ENCODE measurements around the gene STXBP2.

Gene STXBP2

GRCh38 chr19:7645163-7645562, 8.3 kb downstream of the STXBP2 start:
- H3K27ac ChIP-seq (ENCODE audit: extremely low read depth, low read depth, low read length): no peak overlapping the region
- H3K9me3 ChIP-seq (ENCODE audit: control insufficient read depth, insufficient read depth, low read depth, low read length): no peaks in the 10 kb centered on the region
- no peak overlapping the region for H3K4me3 ChIP-seq (ENCODE audit: low read depth, low read length)
- ChIA-PET POLR2A (interaction anchor here (0.6 kb wide), 3 partner anchors 11 to 306 kb away, joined by 3 to 7 read pairs (median 4); no protein-coding TSS in a partner anchor), CTCF (interaction anchor here (0.5 to 1.3 kb wide), 3 partner anchors 8 to 77 kb away, joined by 3 to 7 read pairs (median 3); no protein-coding TSS in a partner anchor)
- peaks cover 3 to 11% of the 10 kb centered on the region in 2 experiments; a peak in 2 of 3 replicates for H3K36me3 ChIP-seq (ENCODE audit: control insufficient read depth in 2 of 2, insufficient read depth in 1 of 2, low read length in 2 of 2)
- TF ChIP-seq ZNF660 (tag by site-specific recombination; IDR thresholded peaks at IDR 0.05) (no peak), ZNF555 (tag by site-specific recombination; conservative IDR thresholded peaks at IDR 0.05) (no peak), ZNF600 (tag by site-specific recombination; IDR thresholded peaks at IDR 0.05) (peak; percentile 34; the same call in 1 of the 2 replicates), ZNF501 (tag by site-specific recombination; IDR thresholded peaks at IDR 0.05) (no peak), PRDM2 (tag by site-specific recombination; IDR thresholded peaks at IDR 0.05; ENCODE audit: borderline replicate concordance) (no peak), ZNF214 (tag by site-specific recombination; IDR thresholded peaks at IDR 0.05; ENCODE audit: borderline replicate concordance) (no peak), ZNF155 (tag by site-specific recombination; IDR thresholded peaks at IDR 0.05) (no peak)
- no peaks in the 10 kb centered on the region for H3K4me1 ChIP-seq (ENCODE audit: control insufficient read depth, insufficient read depth, low read length)

- Histone ChIP-seq H3K27ac (ENCODE audit: extremely low read depth, low read depth, low read length) (no peak overlapping the region), H3K36me3 (ENCODE audit: control insufficient read depth in 2 of 2, insufficient read depth in 1 of 2, low read length in 2 of 2) (peaks cover 0 to 8% of the 10 kb centered on the region in 2 experiments; a peak in 1 of 3 replicates), H3K4me3 (ENCODE audit: low read depth, low read length) (no peak overlapping the region), H3K9me3 (ENCODE audit: control insufficient read depth, insufficient read depth, low read depth, low read length) (no peaks in the 10 kb centered on the region), H3K4me1 (ENCODE audit: control insufficient read depth, insufficient read depth, low read length) (no peaks in the 10 kb centered on the region)
- POLR2A ChIA-PET: interaction anchor here (0.6 kb wide), 1 partner anchor 305 kb away, joined by 3 read pairs; no protein-coding TSS in a partner anchor
- CTCF ChIA-PET: interaction anchor here (0.6 kb wide), 1 partner anchor 156 kb away, joined by 3 read pairs; no protein-coding TSS in a partner anchor
- peak; percentile 97 for TF ChIP-seq PRDM1 (tag by site-specific recombination; IDR thresholded peaks at IDR 0.05)
- no peak for TF ChIP-seq ZNF621 (tag by site-specific recombination; IDR thresholded peaks at IDR 0.05)
- TF ChIP-seq MEIS1 (CRISPR knock-in tag; IDR thresholded peaks at IDR 0.05; ENCODE audit: borderline replicate concordance): no peak
- no peak for TF ChIP-seq ZNF747 (tag by site-specific recombination; IDR thresholded peaks at IDR 0.05)
- TF ChIP-seq ZNF366 (tag by site-specific recombination; conservative IDR thresholded peaks at IDR 0.05): peak; percentile 57
- TF ChIP-seq ZNF596 (tag by site-specific recombination; IDR thresholded peaks at IDR 0.05): peak; percentile 50; the same call in 1 of the 2 replicates
- TF ChIP-seq PRDM10 (tag by site-specific recombination; IDR thresholded peaks at IDR 0.05): no peak
- no peak for TF ChIP-seq ZNF391 (tag by site-specific recombination; IDR thresholded peaks at IDR 0.05; ENCODE audit: borderline replicate concordance, low read depth)
- TF ChIP-seq ZNF133 (tag by site-specific recombination; IDR thresholded peaks at IDR 0.05): no peak
- no peak for TF ChIP-seq ZFHX2 (tag by site-specific recombination; conservative IDR thresholded peaks at IDR 0.05)
- no peak for TF ChIP-seq ATF2 (tag by site-specific recombination; IDR thresholded peaks at IDR 0.05; ENCODE audit: low read depth)
- no peak for TF ChIP-seq ZSCAN16 (tag by site-specific recombination; IDR thresholded peaks at IDR 0.05)
- TF ChIP-seq ZNF692 (tag by site-specific recombination; IDR thresholded peaks at IDR 0.05): no peak
- TF ChIP-seq MYNN (tag by site-specific recombination; IDR thresholded peaks at IDR 0.05; ENCODE audit: borderline replicate concordance): no peak
Measured at GRCh38 chr19:7645656-7646425, 8.9 kb downstream of the STXBP2 start.
